Left renal pelvis (tissue), 4 donors: ENCODE results near the gene HSD17B4. TPM values are rescaled to one million over a fixed set of nuclear protein-coding genes. Genes with fewer than 3 reads are reported as not detected.

Experiments
- DNase-seq, 4 donors: peaks; one replicate each; pipeline ENCODE4 v3.0.0-alpha.2; 2013; ENCODE audit warnings: low read depth in 4 of 4, low spot score in 3 of 4
- polyA plus RNA-seq, 4 donors: library from polyadenylated mRNA; unstranded; fragments of 120-200 nt; gene quantifications; one replicate each; pipeline ENCODE4 v1.2.1, GENCODE V29; 2013; ENCODE audit not compliant: insufficient read length in 4 of 4

Gene HSD17B4
- polyA plus RNA-seq, 4 donors: 138 to 250 (median 211) TPM

DNA sequence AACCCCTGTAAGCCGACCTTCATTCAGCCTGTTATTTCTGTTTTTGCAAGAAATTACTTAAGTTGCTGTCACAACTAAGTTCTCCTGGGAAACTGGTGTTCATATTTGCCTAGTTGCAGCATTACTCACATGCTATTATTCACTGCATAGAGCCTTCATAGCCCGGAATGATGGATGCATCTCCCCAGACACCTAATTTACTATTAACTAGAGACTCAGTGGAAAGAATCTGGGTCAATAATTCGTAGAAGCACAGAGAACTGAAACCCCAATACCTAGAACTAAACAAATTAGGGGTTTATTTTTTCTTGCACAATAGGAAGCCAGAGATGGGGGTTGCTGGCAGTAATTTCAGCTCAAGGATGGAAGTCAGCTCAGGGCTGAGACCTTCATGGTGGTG, 131.4 kb downstream of the HSD17B4 start:
- DNase-seq: no peak

Other genes starting within 250 kb of the HSD17B4 start
- 10 to 100 TPM; 22.8 to 39.1 (median 32.1) TPM for gene TNFAIP8, start 96.5 kb upstream of the HSD17B4 start, polyA plus RNA-seq
- not detected for gene FAM170A, start 177.1 kb downstream of the HSD17B4 start, polyA plus RNA-seq